Activated T-cell treated with anti-CD3 and anti-CD28 coated beads, Interleukin-2, amount 50 U/mL, for 24 hours (primary cell): ENCODE data around the gene FBLN2.

Experiments used
- DNase-seq: peaks from one replicate; pipeline ENCODE4 v3.0.0-alpha.2; 2020
- H3K27ac Mint-ChIP-seq: 2 replicates; pipeline ENCODE4 v1.8.0; 2020; ENCODE audit warnings: mild to moderate bottlenecking, mixed read lengths
- H3K27me3 Mint-ChIP-seq: 2 replicates; pipeline ENCODE4 v1.8.0; 2020; ENCODE audit warnings: mixed read lengths
- H3K36me3 Mint-ChIP-seq: 2 replicates; pipeline ENCODE4 v1.8.0; 2020; ENCODE audit warnings: low read depth, mixed read lengths
- H3K4me1 Mint-ChIP-seq: 2 replicates; pipeline ENCODE4 v1.8.0; 2020; ENCODE audit warnings: low read depth, mixed read lengths
- H3K4me3 Mint-ChIP-seq: 2 replicates; pipeline ENCODE4 v1.8.0; 2020; ENCODE audit warnings: mild to moderate bottlenecking, moderate library complexity, mixed read lengths
- H3K9me3 Mint-ChIP-seq: 2 replicates; pipeline ENCODE4 v1.8.0; 2020; ENCODE audit warnings: mixed read lengths

The FBLN2 gene

GRCh38 chr3:13654330-13655060 is 105.6 kb downstream of the FBLN2 start:
- peak; percentile 55 for DNase-seq
- no peak overlapping the region for H3K4me3 Mint-ChIP-seq
- peaks cover 27% of the 10 kb centered on the region for H3K4me1 Mint-ChIP-seq
- H3K27ac Mint-ChIP-seq: no peak overlapping the region
- H3K36me3 Mint-ChIP-seq: no peaks in the 10 kb centered on the region
- no peaks in the 10 kb centered on the region for H3K9me3 Mint-ChIP-seq
- H3K27me3 Mint-ChIP-seq: peaks cover 36% of the 10 kb centered on the region

GRCh38 chr3:13655061-13655913 is 106.4 kb downstream of the FBLN2 start:
- Mint-ChIP-seq H3K4me1 (peaks cover 25% of the 10 kb centered on the region), H3K36me3 (no peaks in the 10 kb centered on the region), H3K9me3 (no peaks in the 10 kb centered on the region), H3K4me3 (no peak overlapping the region), H3K27ac (no peak overlapping the region), H3K27me3 (peaks cover 36% of the 10 kb centered on the region)
- peak; percentile 64 for DNase-seq

GRCh38 chr3:13656584-13657301 is 107.8 kb downstream of the FBLN2 start:
- peaks cover 32% of the 10 kb centered on the region for H3K27me3 Mint-ChIP-seq
- no peak for DNase-seq
- no peaks in the 10 kb centered on the region for H3K9me3 Mint-ChIP-seq
- no peak overlapping the region for H3K4me3 Mint-ChIP-seq
- H3K27ac Mint-ChIP-seq: no peak overlapping the region
- H3K36me3 Mint-ChIP-seq: no peaks in the 10 kb centered on the region
- peaks cover 21% of the 10 kb centered on the region for H3K4me1 Mint-ChIP-seq

- H3K4me1 Mint-ChIP-seq: peaks cover 19% of the 10 kb centered on the region
- no peaks in the 10 kb centered on the region for H3K36me3 Mint-ChIP-seq
- peak; percentile 79 for DNase-seq
- H3K4me3 Mint-ChIP-seq: no peak overlapping the region
- H3K27me3 Mint-ChIP-seq: peaks cover 32% of the 10 kb centered on the region
- H3K9me3 Mint-ChIP-seq: no peaks in the 10 kb centered on the region
- no peak overlapping the region for H3K27ac Mint-ChIP-seq
Measured at GRCh38 chr3:13657660-13658435, 108.9 kb downstream of the FBLN2 start.

- H3K9me3 Mint-ChIP-seq: no peaks in the 10 kb centered on the region
- H3K36me3 Mint-ChIP-seq: no peaks in the 10 kb centered on the region
- no peak overlapping the region for H3K27ac Mint-ChIP-seq
- H3K27me3 Mint-ChIP-seq: peaks cover 31% of the 10 kb centered on the region
- H3K4me3 Mint-ChIP-seq: no peak overlapping the region
- peaks cover 13% of the 10 kb centered on the region for H3K4me1 Mint-ChIP-seq
- DNase-seq: no peak
Measured at GRCh38 chr3:13658681-13659080, 109.8 kb downstream of the FBLN2 start.

- DNase-seq: no peak
- H3K27me3 Mint-ChIP-seq: peaks cover 29% of the 10 kb centered on the region
- H3K4me1 Mint-ChIP-seq: peaks cover 8% of the 10 kb centered on the region
- no peak overlapping the region for H3K27ac Mint-ChIP-seq
- H3K9me3 Mint-ChIP-seq: no peaks in the 10 kb centered on the region
- no peaks in the 10 kb centered on the region for H3K36me3 Mint-ChIP-seq
- no peak overlapping the region for H3K4me3 Mint-ChIP-seq
Measured at GRCh38 chr3:13659221-13659969, 110.5 kb downstream of the FBLN2 start.

GRCh38 chr3:13660042-13660874 is 111.3 kb downstream of the FBLN2 start:
- Mint-ChIP-seq H3K4me1 (peaks cover 4% of the 10 kb centered on the region), H3K27ac (no peak overlapping the region), H3K4me3 (no peak overlapping the region), H3K9me3 (no peaks in the 10 kb centered on the region), H3K27me3 (peaks cover 29% of the 10 kb centered on the region), H3K36me3 (no peaks in the 10 kb centered on the region)
- DNase-seq: no peak

GRCh38 chr3:13661121-13661520 is 112.2 kb downstream of the FBLN2 start:
- DNase-seq: no peak
- H3K4me1 Mint-ChIP-seq: peaks cover 2% of the 10 kb centered on the region
- peaks cover 23% of the 10 kb centered on the region for H3K27me3 Mint-ChIP-seq
- H3K36me3 Mint-ChIP-seq: no peaks in the 10 kb centered on the region
- H3K9me3 Mint-ChIP-seq: no peaks in the 10 kb centered on the region
- H3K4me3 Mint-ChIP-seq: no peak overlapping the region
- H3K27ac Mint-ChIP-seq: no peak overlapping the region

- DNase-seq: no peak
- Mint-ChIP-seq H3K27ac (no peak overlapping the region), H3K27me3 (peaks cover 16% of the 10 kb centered on the region), H3K9me3 (no peaks in the 10 kb centered on the region), H3K4me3 (no peak overlapping the region), H3K4me1 (peaks cover 2% of the 10 kb centered on the region), H3K36me3 (no peaks in the 10 kb centered on the region)
Measured at GRCh38 chr3:13662238-13662847, 113.4 kb downstream of the FBLN2 start.

GRCh38 chr3:13663781-13664535 is 115.0 kb downstream of the FBLN2 start:
- Mint-ChIP-seq H3K4me1 (no peaks in the 10 kb centered on the region), H3K27me3 (peaks cover 8% of the 10 kb centered on the region), H3K4me3 (no peak overlapping the region), H3K36me3 (no peaks in the 10 kb centered on the region), H3K9me3 (no peaks in the 10 kb centered on the region), H3K27ac (no peak overlapping the region)
- no peak for DNase-seq

GRCh38 chr3:13665582-13666226 is 116.8 kb downstream of the FBLN2 start:
- Mint-ChIP-seq H3K36me3 (no peaks in the 10 kb centered on the region), H3K27me3 (peaks cover 10% of the 10 kb centered on the region), H3K4me3 (no peak overlapping the region), H3K27ac (no peak overlapping the region), H3K4me1 (no peaks in the 10 kb centered on the region), H3K9me3 (no peaks in the 10 kb centered on the region)
- no peak for DNase-seq

GRCh38 chr3:13666227-13666619 is 117.3 kb downstream of the FBLN2 start:
- no peak overlapping the region for H3K4me3 Mint-ChIP-seq
- peaks cover 10% of the 10 kb centered on the region for H3K27me3 Mint-ChIP-seq
- no peaks in the 10 kb centered on the region for H3K4me1 Mint-ChIP-seq
- no peaks in the 10 kb centered on the region for H3K9me3 Mint-ChIP-seq
- no peaks in the 10 kb centered on the region for H3K36me3 Mint-ChIP-seq
- no peak for DNase-seq
- no peak overlapping the region for H3K27ac Mint-ChIP-seq
